Measurements from ENCODE around the gene HLTF.

Gene HLTF, protein sequence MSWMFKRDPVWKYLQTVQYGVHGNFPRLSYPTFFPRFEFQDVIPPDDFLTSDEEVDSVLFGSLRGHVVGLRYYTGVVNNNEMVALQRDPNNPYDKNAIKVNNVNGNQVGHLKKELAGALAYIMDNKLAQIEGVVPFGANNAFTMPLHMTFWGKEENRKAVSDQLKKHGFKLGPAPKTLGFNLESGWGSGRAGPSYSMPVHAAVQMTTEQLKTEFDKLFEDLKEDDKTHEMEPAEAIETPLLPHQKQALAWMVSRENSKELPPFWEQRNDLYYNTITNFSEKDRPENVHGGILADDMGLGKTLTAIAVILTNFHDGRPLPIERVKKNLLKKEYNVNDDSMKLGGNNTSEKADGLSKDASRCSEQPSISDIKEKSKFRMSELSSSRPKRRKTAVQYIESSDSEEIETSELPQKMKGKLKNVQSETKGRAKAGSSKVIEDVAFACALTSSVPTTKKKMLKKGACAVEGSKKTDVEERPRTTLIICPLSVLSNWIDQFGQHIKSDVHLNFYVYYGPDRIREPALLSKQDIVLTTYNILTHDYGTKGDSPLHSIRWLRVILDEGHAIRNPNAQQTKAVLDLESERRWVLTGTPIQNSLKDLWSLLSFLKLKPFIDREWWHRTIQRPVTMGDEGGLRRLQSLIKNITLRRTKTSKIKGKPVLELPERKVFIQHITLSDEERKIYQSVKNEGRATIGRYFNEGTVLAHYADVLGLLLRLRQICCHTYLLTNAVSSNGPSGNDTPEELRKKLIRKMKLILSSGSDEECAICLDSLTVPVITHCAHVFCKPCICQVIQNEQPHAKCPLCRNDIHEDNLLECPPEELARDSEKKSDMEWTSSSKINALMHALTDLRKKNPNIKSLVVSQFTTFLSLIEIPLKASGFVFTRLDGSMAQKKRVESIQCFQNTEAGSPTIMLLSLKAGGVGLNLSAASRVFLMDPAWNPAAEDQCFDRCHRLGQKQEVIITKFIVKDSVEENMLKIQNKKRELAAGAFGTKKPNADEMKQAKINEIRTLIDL

DNA sequence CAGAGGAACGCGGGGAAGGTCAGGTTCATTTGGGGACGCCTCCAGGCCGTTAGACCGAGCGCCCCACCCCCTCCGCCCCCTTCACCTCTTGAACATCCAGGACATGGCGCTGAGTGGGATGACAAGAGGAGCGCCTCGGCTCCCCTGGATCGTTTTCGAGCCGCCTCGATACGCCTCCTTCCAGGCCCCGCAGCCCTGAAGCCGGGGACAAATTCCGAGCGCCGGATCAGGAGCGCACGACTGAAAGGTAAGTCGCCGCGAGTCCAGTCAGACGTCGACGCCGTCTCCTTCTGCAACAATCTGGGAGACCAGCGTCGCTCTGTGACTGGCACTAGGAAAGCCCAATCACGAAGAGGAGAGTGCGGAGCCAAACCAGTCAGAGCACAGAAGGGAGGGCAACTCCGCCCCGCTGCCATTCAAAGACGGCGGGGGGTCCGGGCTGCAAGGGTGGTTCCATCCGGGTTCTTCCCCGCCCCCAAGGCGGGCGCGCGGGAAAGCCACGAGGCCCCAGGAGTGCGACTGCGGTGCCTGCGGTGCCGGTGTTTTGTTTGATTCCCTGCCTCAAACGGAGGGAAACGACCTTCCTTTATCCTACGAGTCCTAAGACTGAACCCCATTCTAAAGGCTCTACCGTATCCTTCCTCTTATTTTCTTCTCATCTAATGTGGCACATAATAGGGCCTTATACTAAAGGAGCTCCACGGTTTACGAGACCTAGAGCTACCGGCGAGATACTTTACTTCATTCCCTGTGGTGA is at the start of gene HLTF:
Gene HLTF, minus strand, starts transcription at position 302 of the 757 bp plus-strand sequence. Its CDS starts 197 bp downstream, at position 105.
- TF ChIP-seq, protein P1, sequence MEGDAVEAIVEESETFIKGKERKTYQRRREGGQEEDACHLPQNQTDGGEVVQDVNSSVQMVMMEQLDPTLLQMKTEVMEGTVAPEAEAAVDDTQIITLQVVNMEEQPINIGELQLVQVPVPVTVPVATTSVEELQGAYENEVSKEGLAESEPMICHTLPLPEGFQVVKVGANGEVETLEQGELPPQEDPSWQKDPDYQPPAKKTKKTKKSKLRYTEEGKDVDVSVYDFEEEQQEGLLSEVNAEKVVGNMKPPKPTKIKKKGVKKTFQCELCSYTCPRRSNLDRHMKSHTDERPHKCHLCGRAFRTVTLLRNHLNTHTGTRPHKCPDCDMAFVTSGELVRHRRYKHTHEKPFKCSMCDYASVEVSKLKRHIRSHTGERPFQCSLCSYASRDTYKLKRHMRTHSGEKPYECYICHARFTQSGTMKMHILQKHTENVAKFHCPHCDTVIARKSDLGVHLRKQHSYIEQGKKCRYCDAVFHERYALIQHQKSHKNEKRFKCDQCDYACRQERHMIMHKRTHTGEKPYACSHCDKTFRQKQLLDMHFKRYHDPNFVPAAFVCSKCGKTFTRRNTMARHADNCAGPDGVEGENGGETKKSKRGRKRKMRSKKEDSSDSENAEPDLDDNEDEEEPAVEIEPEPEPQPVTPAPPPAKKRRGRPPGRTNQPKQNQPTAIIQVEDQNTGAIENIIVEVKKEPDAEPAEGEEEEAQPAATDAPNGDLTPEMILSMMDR (conservative IDR thresholded peaks at IDR 0.05; ENCODE audit: low read depth, low read length), result no peak
- Histone ChIP-seq H3K4me3 (IDR thresholded peaks at IDR 0.05; ENCODE audit: insufficient read depth, low read depth, low read length) (peak within 1 kb of the TSS; percentile 51), H3K36me3 (ENCODE audit: insufficient read depth) (no peaks in the 10 kb centered on the region; the same call in 1 of the 2 replicates), H3K27ac (peak within 1 kb of the TSS; percentile 17; the same call in 1 of the 2 replicates), H2AFZ (ENCODE audit: low read depth) (peak within 1 kb of the TSS; percentile 44; the same call in 1 of the 2 replicates), H3K4me2 (peak within 1 kb of the TSS; percentile 31; the same call in 1 of the 2 replicates), H4K20me1 (ENCODE audit: insufficient read depth) (no peaks in the 10 kb centered on the region), H3K79me2 (ENCODE audit: insufficient read depth, low read depth) (peaks cover 19% of the 10 kb centered on the region; the same call in 1 of the 2 replicates), H3K27me3 (ENCODE audit: insufficient read depth, low read depth) (no peaks in the 10 kb centered on the region), H3K9ac (peak within 1 kb of the TSS; percentile 42; the same call in 1 of the 2 replicates), H3K4me1 (ENCODE audit: low read depth, poor library complexity, severe bottlenecking) (peaks cover 4% of the 10 kb centered on the region)

DNA sequence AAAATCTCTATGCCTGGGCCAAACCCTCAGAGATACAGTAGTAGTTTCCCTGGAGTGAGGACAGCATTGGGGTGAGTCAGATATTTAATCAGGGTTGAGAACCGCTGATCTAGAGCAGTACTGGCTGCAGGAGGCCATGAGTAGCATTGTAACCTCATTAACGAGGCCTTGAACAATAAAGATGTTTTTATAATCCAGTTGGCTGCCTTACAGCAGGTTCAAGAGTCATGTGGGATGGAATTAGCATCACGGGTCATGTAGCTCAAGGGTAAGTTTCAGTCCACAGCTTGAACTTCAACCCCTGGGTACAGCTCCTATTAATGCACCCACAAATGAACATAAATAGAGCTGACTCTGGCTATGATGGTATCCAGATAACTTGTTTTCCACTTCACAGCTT is 48.2 kb upstream of the HLTF start:
- Histone ChIP-seq H3K79me2 (ENCODE audit: insufficient read depth, low read depth) (peaks cover 48% of the 10 kb centered on the region), H3K9ac (no peak overlapping the region), H3K4me1 (ENCODE audit: low read depth, poor library complexity, severe bottlenecking) (peaks cover 38% of the 10 kb centered on the region), H3K27ac (no peak overlapping the region), H4K20me1 (ENCODE audit: insufficient read depth) (no peaks in the 10 kb centered on the region), H3K27me3 (ENCODE audit: insufficient read depth, low read depth) (no peaks in the 10 kb centered on the region), H3K36me3 (ENCODE audit: insufficient read depth) (no peaks in the 10 kb centered on the region), H3K4me2 (no peak overlapping the region), H3K4me3 (IDR thresholded peaks at IDR 0.05; ENCODE audit: insufficient read depth, low read depth, low read length) (no peak overlapping the region), H2AFZ (ENCODE audit: low read depth) (no peak overlapping the region)
- TF ChIP-seq, protein P1 (conservative IDR thresholded peaks at IDR 0.05; ENCODE audit: low read depth, low read length), result no peak

DNA sequence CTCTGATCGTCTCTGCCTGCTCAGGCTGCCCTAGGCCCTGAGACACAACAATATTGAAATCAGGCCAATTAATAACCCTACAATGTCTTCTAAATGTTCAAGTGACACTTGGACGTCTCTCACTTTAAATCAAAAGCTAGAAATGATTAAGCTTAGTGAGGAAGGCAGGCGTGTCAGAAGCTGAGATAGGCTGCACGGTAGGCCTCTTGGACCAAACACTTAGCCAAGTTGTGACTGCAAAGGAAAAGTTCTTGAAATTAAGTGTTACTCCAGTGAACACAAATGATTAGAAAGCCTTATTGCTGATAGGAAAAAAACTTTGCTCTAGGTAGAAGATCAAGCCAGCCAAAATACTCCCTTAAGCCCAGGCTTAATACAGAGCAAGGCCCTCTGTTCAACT is 45.3 kb upstream of the HLTF start:
- Histone ChIP-seq H3K4me2 (peak overlapping the region; percentile 67; the same call in 1 of the 2 replicates), H3K27ac (no peak overlapping the region), H2AFZ (ENCODE audit: low read depth) (no peak overlapping the region), H3K9ac (no peak overlapping the region), H3K4me1 (ENCODE audit: low read depth, poor library complexity, severe bottlenecking) (peaks cover 51% of the 10 kb centered on the region), H3K79me2 (ENCODE audit: insufficient read depth, low read depth) (peaks cover 42% of the 10 kb centered on the region), H4K20me1 (ENCODE audit: insufficient read depth) (no peaks in the 10 kb centered on the region), H3K27me3 (ENCODE audit: insufficient read depth, low read depth) (no peaks in the 10 kb centered on the region), H3K36me3 (ENCODE audit: insufficient read depth) (no peaks in the 10 kb centered on the region), H3K4me3 (IDR thresholded peaks at IDR 0.05; ENCODE audit: insufficient read depth, low read depth, low read length) (no peak overlapping the region)
- TF ChIP-seq, protein P1 (conservative IDR thresholded peaks at IDR 0.05; ENCODE audit: low read depth, low read length), result no peak
